ENCODE measurements around the gene ZNF3. TPM values are rescaled to one million over a fixed set of nuclear protein-coding genes. Genes with fewer than 3 reads are reported as not detected.
A peak's percentile ranks its signal among the peaks of the same experiment; 100 is the strongest.

ZNF3 gene
- total and polyA plus RNA-seq, 9 of the 15 experiments (the other 6 are each of a cell fraction or from before 2014, with no cell fraction given): 30.0 to 64.9 (median 51.5) TPM

DNA sequence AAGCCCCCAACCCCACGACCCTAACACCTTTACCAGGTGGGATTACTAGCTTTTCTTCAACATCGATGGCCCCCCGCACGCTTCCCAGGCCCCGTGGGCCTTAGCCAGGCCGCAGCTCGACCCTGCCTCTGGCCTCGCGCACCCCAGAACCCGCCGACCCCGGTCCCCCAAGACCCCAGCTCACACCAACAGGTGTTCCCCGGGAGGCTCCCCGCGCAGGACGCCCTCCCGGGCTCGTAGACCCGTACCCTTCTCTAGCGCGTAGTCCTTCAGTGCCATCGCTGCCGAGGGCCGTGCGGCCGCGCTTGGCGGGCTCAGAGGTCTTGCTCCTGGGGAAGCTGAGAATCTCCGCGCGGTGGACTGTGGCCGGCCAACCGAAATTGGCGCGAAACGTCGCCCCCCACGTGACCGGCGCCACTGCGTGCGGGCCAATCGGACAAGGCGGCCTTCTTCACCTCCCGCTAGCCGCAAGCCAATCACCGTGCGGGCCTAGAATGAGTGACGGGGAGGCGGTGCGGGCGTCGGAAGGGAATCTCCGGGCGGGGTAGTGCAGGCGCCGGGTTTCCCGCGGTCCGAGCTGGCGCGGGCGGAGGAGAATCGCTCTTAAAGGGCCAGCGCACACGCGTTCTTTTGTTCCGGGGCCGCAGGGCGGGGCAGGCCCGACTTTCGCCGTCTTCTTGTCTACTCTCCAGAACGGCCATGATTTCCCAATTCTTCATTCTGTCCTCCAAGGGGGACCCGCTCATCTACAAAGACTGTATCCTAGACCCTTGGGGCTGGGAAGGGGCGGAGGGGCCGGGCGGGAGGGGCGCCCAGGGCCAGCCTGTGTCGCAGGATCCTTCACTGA lies 19.7 kb upstream of the ZNF3 start, which contains the start of the genes AP4M1 and MCM7 (continued):
- TF ChIP-seq MED1 (CRISPR knock-in tag; IDR thresholded peaks at IDR 0.05; ENCODE audit: borderline replicate concordance) (no peak), XRCC5 (IDR thresholded peaks at IDR 0.05; ENCODE audit: low read depth, low read length) (no peak; the same call in 1 of the 2 replicates), NCOA2 (IDR thresholded peaks at IDR 0.05; ENCODE audit: partially characterized antibody in 2 of 2) (no peak), ZNF655 (CRISPR knock-in tag; IDR thresholded peaks at IDR 0.05) (no peak), TGIF2 (CRISPR knock-in tag; IDR thresholded peaks at IDR 0.05) (no peak), IRF2 (CRISPR knock-in tag; IDR thresholded peaks at IDR 0.05) (peak; percentile 29; the same call in 1 of the 2 replicates), UBTF (IDR thresholded peaks at IDR 0.05; ENCODE audit: borderline replicate concordance in 1 of 2, low read depth in 2 of 2, low read length in 2 of 2) (no peak; a peak in 1 of 4 replicates), PTRF (tag; IDR thresholded peaks at IDR 0.05) (no peak), ZNF280A (IDR thresholded peaks at IDR 0.05; ENCODE audit: low read depth, partially characterized antibody) (no peak), POLR2B (IDR thresholded peaks at IDR 0.05; ENCODE audit: low read depth, partially characterized antibody) (peak; percentile 88), USF1 (CRISPR knock-in tag; IDR thresholded peaks at IDR 0.05) (peak; percentile 100), ZBTB5 (IDR thresholded peaks at IDR 0.05) (no peak), SIN3A (IDR thresholded peaks at IDR 0.05; ENCODE audit: borderline replicate concordance in 2 of 2, control insufficient read depth in 1 of 2, low read depth in 2 of 2, low read length in 2 of 2) (peak; percentile 19 to 71; a peak in 2 of 4 replicates), POLR2G (IDR thresholded peaks at IDR 0.05; ENCODE audit: low read depth, low read length) (peak; percentile 94)
- TF ChIP-seq, protein P1, sequence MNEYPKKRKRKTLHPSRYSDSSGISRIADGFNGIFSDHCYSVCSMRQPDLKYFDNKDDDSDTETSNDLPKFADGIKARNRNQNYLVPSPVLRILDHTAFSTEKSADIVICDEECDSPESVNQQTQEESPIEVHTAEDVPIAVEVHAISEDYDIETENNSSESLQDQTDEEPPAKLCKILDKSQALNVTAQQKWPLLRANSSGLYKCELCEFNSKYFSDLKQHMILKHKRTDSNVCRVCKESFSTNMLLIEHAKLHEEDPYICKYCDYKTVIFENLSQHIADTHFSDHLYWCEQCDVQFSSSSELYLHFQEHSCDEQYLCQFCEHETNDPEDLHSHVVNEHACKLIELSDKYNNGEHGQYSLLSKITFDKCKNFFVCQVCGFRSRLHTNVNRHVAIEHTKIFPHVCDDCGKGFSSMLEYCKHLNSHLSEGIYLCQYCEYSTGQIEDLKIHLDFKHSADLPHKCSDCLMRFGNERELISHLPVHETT (CRISPR knock-in tag; conservative IDR thresholded peaks at IDR 0.05 in 1 of 2, IDR thresholded peaks at IDR 0.05 in 1 of 2): no peak
